ACHN (cell line): ENCODE data around the gene TEDDM1.
A peak's percentile ranks its signal among the peaks of the same experiment; 100 is the strongest.
"Not testable (repeated sequence)": the region's sequence is repeated elsewhere in the genome, so short reads cannot be mapped to it uniquely, and the experiment has no call there.

Experiments
- DNase-seq: peaks from one replicate; pipeline ENCODE4 v3.0.0-alpha.2; 2015
- in situ Hi-C: cut with HindIII; loops from 2 replicates; pipeline ENCODE4 v1.10.0; 2017; ENCODE audit warnings: low sequenced_read_pairs, low pct_ligation_motif_present, low pct_unique_long_range_greater_than_20kb

The TEDDM1 gene

DNA sequence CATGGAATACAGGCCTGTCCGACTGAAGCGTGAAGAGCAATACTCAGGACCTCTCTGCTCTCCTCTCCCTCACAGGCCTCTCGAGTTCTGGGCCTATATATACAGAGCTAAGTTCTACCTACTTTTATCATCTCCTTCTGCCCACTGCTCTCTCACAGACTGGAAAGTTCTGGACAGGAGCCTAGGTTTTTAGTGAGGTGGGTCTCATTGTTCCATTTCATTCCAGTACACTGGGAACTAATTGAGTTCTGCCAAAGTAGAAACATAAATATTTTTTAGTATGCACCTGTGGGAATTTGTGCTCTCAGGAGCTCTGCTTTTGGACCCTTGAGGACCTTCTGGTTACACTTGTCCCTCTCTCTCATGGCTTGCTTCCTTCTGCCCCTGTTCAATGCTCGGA is at the start of gene TEDDM1:
TSS of gene TEDDM1 (minus strand) at position 101 of the 400 bp plus-strand sequence. CDS start 182 bp downstream, outside the sequence.
- in situ Hi-C loops, result no loop called here
- DNase-seq, result no peak

DNA sequence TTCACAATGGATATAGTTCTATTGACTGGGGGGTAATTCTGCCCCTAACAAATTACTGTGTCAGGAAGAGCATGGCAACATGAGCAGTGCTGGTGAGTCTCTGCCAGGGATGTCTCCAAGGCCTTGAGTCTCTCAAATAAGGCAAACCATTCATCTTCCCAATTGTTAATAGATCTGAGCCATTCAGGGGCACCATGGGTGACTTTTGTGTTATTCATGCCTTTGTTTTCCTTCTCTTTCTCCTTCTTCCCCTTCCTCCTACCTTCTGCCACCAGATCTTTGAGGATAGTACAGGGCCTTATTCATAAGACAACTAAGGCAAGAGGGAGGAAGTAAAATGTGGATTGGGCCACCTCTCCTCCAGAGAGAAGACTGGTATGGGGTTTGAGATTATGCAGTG is 49.6 kb upstream of the TEDDM1 start, which contains the start of gene RGSL1:
TSS of gene RGSL1 (plus strand) at position 60 of the 400 bp plus-strand sequence. CDS start at position 80, 20 bp downstream.
- in situ Hi-C loops, result no loop called here

DNA sequence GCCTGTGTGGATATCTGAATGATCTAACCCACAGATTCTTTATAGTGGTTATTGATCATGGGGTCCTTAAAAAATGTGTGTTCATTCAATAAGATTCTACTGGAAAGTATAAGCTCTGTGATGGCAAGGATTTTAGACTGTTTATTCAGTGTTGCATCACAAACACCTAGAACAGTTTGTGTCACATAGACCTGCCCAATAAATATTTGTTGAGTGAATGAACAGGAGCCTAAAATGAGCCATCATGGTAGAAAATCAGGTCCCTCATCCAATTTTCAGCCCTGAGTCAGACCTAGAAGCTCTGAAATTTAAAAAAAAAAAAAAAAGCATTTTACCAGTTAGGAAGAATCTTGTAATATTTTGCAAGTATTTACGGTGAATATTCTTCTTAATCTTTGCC is 47.2 kb upstream of the TEDDM1 start:
- in situ Hi-C loops, result no loop called here
- DNase-seq, result no peak

More for the DNA sequence above, 49.6 kb upstream of the TEDDM1 start, which contains the start of gene RGSL1:
- no peak for DNase-seq

DNA sequence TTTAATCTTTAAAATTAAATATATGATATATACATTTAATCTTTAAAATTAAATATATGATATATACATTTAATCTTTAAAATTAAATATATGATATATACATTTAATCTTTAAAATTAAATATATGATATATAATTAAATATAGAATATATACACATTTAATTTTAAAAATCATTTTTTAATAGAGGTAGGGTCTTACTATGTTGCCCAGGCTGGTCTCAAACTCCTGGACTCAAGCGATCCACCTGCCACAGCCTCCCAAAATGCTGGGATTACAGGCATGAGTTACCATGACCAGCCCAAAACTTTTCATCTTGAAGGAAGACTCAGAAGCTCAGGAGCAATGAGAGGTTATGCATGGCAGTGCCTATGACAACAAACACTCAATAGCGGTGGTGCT is 46.7 kb upstream of the TEDDM1 start:
- in situ Hi-C loops, result not testable (repeated sequence)

GRCh38 chr1:182446033-182446669 is 45.7 kb upstream of the TEDDM1 start:
- in situ Hi-C loops, result no loop called here
- DNase-seq, result peak; percentile 52

More for the DNA sequence above, 46.7 kb upstream of the TEDDM1 start:
- not testable (repeated sequence) for DNase-seq

DNA sequence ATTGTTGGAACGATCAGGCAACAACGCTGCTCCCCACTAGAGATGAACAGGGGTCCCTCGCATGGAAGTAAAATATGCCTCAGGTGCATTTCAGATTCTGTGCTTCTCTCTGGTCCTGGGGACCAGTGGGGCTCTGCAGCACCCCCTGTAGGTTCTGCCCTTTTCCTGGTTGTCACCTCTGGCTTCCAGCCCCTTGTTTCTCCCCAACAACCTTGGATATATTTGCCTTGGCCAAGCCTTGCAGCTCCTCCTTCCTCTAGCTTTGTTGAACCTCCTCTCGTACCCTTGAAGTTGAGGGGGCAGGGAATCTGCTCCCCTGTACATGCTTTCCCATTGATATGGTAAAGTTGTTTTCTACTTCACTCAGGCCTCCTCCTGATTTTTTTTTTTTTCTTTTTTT is 44.0 kb upstream of the TEDDM1 start:
- DNase-seq, result no peak
- in situ Hi-C loops, result no loop called here

GRCh38 chr1:182442333-182442732 is 41.9 kb upstream of the TEDDM1 start:
- in situ Hi-C loops, result no loop called here

GRCh38 chr1:182441719-182442118 is 41.3 kb upstream of the TEDDM1 start:
- no peak for DNase-seq
- in situ Hi-C loops, result no loop called here

More at GRCh38 chr1:182442333-182442732, 41.9 kb upstream of the TEDDM1 start:
- DNase-seq, result no peak

GRCh38 chr1:182438326-182438725 is 37.9 kb upstream of the TEDDM1 start:
- in situ Hi-C loops, result no loop called here
- no peak for DNase-seq

GRCh38 chr1:182433580-182433979 is 33.1 kb upstream of the TEDDM1 start:
- DNase-seq, result no peak
- in situ Hi-C loops, result no loop called here

GRCh38 chr1:182431278-182431677 is 30.8 kb upstream of the TEDDM1 start:
- DNase-seq, result no peak
- in situ Hi-C loops, result no loop called here

- DNase-seq, result no peak
- in situ Hi-C loops, result no loop called here
These were observed 30.0 kb upstream of the TEDDM1 start for GRCh38 chr1:182430263-182431068.

GRCh38 chr1:182428043-182428442 is 27.6 kb upstream of the TEDDM1 start:
- in situ Hi-C loops, result no loop called here
- DNase-seq, result no peak

GRCh38 chr1:182426442-182427430 is 26.3 kb upstream of the TEDDM1 start:
- in situ Hi-C loops, result no loop called here

GRCh38 chr1:182415789-182416188 is 15.3 kb upstream of the TEDDM1 start:
- in situ Hi-C loops, result no loop called here
- DNase-seq, result no peak

More at GRCh38 chr1:182426442-182427430, 26.3 kb upstream of the TEDDM1 start:
- DNase-seq, result no peak

GRCh38 chr1:182413969-182414368 is 13.5 kb upstream of the TEDDM1 start:
- no peak for DNase-seq
- in situ Hi-C loops, result no loop called here

- no peak for DNase-seq
- in situ Hi-C loops, result no loop called here
These were observed 13.0 kb upstream of the TEDDM1 start for GRCh38 chr1:182413486-182413885.

DNA sequence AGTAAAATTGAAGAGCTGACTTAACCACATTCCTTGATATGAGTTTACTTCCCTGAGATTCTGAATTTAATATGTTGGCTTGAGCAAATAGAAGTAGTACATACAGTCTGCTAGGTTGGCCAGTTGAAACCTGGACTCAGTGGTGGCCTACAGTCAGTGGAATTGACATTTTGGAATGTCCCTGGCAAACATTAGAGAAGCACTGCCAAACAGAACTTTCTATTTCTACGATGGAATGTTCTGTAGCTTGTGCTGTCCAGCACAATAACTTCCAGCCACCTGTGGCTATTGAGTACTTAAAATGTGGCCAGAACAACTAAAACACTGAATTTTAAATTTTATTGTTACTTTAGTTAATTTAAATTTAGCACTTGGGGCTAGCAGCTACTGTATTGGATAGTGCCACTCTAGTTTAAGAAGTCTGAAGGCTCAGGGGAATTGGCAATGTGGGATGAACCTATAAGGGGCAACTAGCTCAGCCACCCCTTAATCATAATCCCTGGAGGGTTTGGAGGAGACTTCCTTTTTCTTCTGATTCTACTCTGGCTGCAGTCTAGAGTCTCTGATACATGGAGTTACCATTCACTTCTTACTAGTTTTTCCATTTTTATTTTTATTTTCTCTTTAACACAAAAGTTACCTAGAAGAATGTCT is 10.3 kb upstream of the TEDDM1 start:
- in situ Hi-C loops, result no loop called here

More for the DNA sequence above, 10.3 kb upstream of the TEDDM1 start:
- no peak for DNase-seq
